WTC11 (cell line): ENCODE results near the gene MYH11. TPM values are rescaled to one million over a fixed set of nuclear protein-coding genes. Genes with fewer than 3 reads are reported as not detected.

ENCODE experiments used
- ATAC-seq: fragments of 200-7000 bp; cut with Tn5 transposase; 2 replicates; pipeline ENCODE4 v1.10.0; 2021; ENCODE audit warnings: mild to moderate bottlenecking, moderate library complexity
- CTCF ChIA-PET: fragments of 300-600 bp; sonication (Branson Sonifier 250); formaldehyde crosslinking; loops from one replicate; lab custom pipeline; 2021; ENCODE audit warnings: antibody characterized with exemption; lab: Charles Lee
- POLR2A ChIA-PET: fragments of 350-600 bp; sonication (Branson Sonifier 250); formaldehyde crosslinking; loops from one replicate; lab custom pipeline; 2021; ENCODE audit warnings: antibody characterized with exemption; lab: Charles Lee
- DNase-seq: peaks from one replicate; pipeline ENCODE4 v3.0.0; 2021; ENCODE audit warnings: low spot score
- H3K27ac Mint-ChIP-seq: 2 replicates; pipeline ENCODE4 v1.8.0; 2021; ENCODE audit warnings: mixed read lengths
- H3K27me3 Mint-ChIP-seq: 2 replicates; pipeline ENCODE4 v1.8.0; 2021; ENCODE audit warnings: low read depth, mild to moderate bottlenecking, moderate library complexity, mixed read lengths
- H3K36me3 Mint-ChIP-seq: 2 replicates; pipeline ENCODE4 v1.8.0; 2021; ENCODE audit warnings: mixed read lengths
- H3K4me1 Mint-ChIP-seq: 2 replicates; pipeline ENCODE4 v1.8.0; 2022; ENCODE audit warnings: mixed read lengths
- H3K4me3 Mint-ChIP-seq: 2 replicates; pipeline ENCODE4 v1.8.0; 2021; ENCODE audit warnings: mild to moderate bottlenecking, moderate library complexity, mixed read lengths
- H3K9me3 Mint-ChIP-seq: 2 replicates; pipeline ENCODE4 v1.8.0; 2021; ENCODE audit warnings: mixed read lengths
- CREM ChIP-seq: sonication (generic); formaldehyde crosslinking; IDR thresholded peaks from 2 replicates; pipeline ENCODE4 v1.8.1; 2022; ENCODE audit warnings: mild to moderate bottlenecking, missing genetic modification reagents, moderate library complexity
- ETV6 ChIP-seq: sonication (generic); formaldehyde crosslinking; IDR thresholded peaks from 2 replicates; pipeline ENCODE4 v1.8.1; 2022; ENCODE audit warnings: mild to moderate bottlenecking, missing genetic modification reagents
- GTF2I ChIP-seq: fragments of 250-450 bp; sonication (Bioruptor Pico); conservative IDR thresholded peaks from 2 replicates; pipeline ENCODE4 v1.4.0; 2021; ENCODE audit warnings: mild to moderate bottlenecking
- KAT7 ChIP-seq: sonication (generic); formaldehyde crosslinking; IDR thresholded peaks from 2 replicates; pipeline ENCODE4 v1.8.1; 2023; ENCODE audit warnings: missing genetic modification reagents, mild to moderate bottlenecking, borderline replicate concordance
- NFATC4 ChIP-seq: fragments of 250-450 bp; sonication (Bioruptor Pico); IDR thresholded peaks from 2 replicates; pipeline ENCODE4 v1.9.0; 2021; ENCODE audit warnings: mild to moderate bottlenecking
- PRRX2 ChIP-seq: fragments of 250-450 bp; sonication (Bioruptor Pico); IDR thresholded peaks from 2 replicates; pipeline ENCODE4 v1.8.0; 2021; ENCODE audit warnings: mild to moderate bottlenecking
- SMAD4 ChIP-seq: sonication (generic); formaldehyde crosslinking; IDR thresholded peaks from 2 replicates; pipeline ENCODE4 v1.8.0; 2022; ENCODE audit warnings: mild to moderate bottlenecking, missing genetic modification reagents
- SOX15 ChIP-seq: fragments of 250-450 bp; sonication (Bioruptor Pico); IDR thresholded peaks from 2 replicates; pipeline ENCODE4 v1.9.0; 2021; ENCODE audit warnings: mild to moderate bottlenecking
- TEAD1 ChIP-seq: sonication (generic); formaldehyde crosslinking; IDR thresholded peaks from 2 replicates; pipeline ENCODE4 v1.8.0; 2022; ENCODE audit warnings: mild to moderate bottlenecking, missing genetic modification reagents
- ZNF219 ChIP-seq: sonication (generic); formaldehyde crosslinking; IDR thresholded peaks from 2 replicates; pipeline ENCODE4 v1.8.0; 2023; ENCODE audit warnings: missing genetic modification reagents, mild to moderate bottlenecking, borderline replicate concordance
- total RNA-seq: library from RNA; stranded (reverse); gene quantifications from 3 replicates; pipeline ENCODE4 v1.2.3, GENCODE V29; 2021
- TF ChIP-seq, protein P1 (sequence below): sonication (generic); formaldehyde crosslinking; IDR thresholded peaks from 2 replicates; pipeline ENCODE4 v1.8.1; 2023; ENCODE audit warnings: mild to moderate bottlenecking, missing genetic modification reagents, moderate library complexity
- TF ChIP-seq, protein P2 (sequence below): sonication (generic); formaldehyde crosslinking; IDR thresholded peaks from 2 replicates; pipeline ENCODE4 v1.8.1; 2023; ENCODE audit warnings: mild to moderate bottlenecking, missing genetic modification reagents, borderline replicate concordance
- TF ChIP-seq, protein P3 (sequence below): sonication (generic); formaldehyde crosslinking; conservative IDR thresholded peaks from 2 replicates; pipeline ENCODE4 v1.8.1; 2023; ENCODE audit warnings: mild to moderate bottlenecking, low read depth, missing genetic modification reagents, moderate library complexity
- TF ChIP-seq, protein P4 (sequence below): sonication (generic); formaldehyde crosslinking; IDR thresholded peaks from 2 replicates; pipeline ENCODE4 v1.8.1; 2023; ENCODE audit warnings: mild to moderate bottlenecking, missing genetic modification reagents, moderate library complexity
- TF ChIP-seq, protein P5 (sequence below): sonication (generic); formaldehyde crosslinking; IDR thresholded peaks from 2 replicates; pipeline ENCODE4 v1.8.0; 2022; ENCODE audit warnings: mild to moderate bottlenecking, missing genetic modification reagents
- TF ChIP-seq, protein P6 (sequence below): sonication (generic); formaldehyde crosslinking; IDR thresholded peaks from 2 replicates; pipeline ENCODE4 v1.8.0; 2022; ENCODE audit warnings: mild to moderate bottlenecking, missing genetic modification reagents

MYH11 gene
- total RNA-seq, 1 experiment from 2014 or later: 0.74 TPM

DNA sequence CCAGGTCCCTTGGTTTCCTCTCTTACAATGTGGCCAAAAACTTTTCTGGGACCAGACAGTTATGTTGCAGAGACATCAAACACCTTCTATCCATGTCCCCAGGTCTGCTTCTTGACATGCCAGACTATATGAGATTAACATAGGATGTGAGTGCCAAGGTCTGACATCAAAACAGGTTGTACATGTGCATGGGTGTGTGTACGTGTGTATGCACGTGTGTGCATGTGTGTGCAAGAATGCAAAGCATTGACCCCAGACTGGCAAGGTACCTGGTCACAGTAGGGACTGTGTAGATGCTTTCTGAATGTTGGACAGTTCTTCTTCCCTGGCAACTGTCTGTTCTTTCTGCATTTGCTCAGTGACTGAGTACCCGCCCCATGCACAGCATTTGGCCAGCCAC, 121.2 kb downstream of the MYH11 start:
- no peak overlapping the region for H3K27ac Mint-ChIP-seq
- 0 out of 2 replicates have a peak, but pooled peaks cover under 1% of the 10 kb centered on the region for H3K9me3 Mint-ChIP-seq
- ChIA-PET CTCF (no interaction called here), POLR2A (no interaction called here)
- TF ChIP-seq PRRX2: no peak
- no peak for TF ChIP-seq SMAD4
- TF ChIP-seq, protein P1, sequence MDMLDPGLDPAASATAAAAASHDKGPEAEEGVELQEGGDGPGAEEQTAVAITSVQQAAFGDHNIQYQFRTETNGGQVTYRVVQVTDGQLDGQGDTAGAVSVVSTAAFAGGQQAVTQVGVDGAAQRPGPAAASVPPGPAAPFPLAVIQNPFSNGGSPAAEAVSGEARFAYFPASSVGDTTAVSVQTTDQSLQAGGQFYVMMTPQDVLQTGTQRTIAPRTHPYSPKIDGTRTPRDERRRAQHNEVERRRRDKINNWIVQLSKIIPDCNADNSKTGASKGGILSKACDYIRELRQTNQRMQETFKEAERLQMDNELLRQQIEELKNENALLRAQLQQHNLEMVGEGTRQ (CRISPR knock-in tag): no peak
- TF ChIP-seq, protein P2, sequence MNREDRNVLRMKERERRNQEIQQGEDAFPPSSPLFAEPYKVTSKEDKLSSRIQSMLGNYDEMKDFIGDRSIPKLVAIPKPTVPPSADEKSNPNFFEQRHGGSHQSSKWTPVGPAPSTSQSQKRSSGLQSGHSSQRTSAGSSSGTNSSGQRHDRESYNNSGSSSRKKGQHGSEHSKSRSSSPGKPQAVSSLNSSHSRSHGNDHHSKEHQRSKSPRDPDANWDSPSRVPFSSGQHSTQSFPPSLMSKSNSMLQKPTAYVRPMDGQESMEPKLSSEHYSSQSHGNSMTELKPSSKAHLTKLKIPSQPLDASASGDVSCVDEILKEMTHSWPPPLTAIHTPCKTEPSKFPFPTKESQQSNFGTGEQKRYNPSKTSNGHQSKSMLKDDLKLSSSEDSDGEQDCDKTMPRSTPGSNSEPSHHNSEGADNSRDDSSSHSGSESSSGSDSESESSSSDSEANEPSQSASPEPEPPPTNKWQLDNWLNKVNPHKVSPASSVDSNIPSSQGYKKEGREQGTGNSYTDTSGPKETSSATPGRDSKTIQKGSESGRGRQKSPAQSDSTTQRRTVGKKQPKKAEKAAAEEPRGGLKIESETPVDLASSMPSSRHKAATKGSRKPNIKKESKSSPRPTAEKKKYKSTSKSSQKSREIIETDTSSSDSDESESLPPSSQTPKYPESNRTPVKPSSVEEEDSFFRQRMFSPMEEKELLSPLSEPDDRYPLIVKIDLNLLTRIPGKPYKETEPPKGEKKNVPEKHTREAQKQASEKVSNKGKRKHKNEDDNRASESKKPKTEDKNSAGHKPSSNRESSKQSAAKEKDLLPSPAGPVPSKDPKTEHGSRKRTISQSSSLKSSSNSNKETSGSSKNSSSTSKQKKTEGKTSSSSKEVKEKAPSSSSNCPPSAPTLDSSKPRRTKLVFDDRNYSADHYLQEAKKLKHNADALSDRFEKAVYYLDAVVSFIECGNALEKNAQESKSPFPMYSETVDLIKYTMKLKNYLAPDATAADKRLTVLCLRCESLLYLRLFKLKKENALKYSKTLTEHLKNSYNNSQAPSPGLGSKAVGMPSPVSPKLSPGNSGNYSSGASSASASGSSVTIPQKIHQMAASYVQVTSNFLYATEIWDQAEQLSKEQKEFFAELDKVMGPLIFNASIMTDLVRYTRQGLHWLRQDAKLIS (CRISPR knock-in tag): no peak
- TF ChIP-seq ZNF219: no peak
- TF ChIP-seq, protein P3, sequence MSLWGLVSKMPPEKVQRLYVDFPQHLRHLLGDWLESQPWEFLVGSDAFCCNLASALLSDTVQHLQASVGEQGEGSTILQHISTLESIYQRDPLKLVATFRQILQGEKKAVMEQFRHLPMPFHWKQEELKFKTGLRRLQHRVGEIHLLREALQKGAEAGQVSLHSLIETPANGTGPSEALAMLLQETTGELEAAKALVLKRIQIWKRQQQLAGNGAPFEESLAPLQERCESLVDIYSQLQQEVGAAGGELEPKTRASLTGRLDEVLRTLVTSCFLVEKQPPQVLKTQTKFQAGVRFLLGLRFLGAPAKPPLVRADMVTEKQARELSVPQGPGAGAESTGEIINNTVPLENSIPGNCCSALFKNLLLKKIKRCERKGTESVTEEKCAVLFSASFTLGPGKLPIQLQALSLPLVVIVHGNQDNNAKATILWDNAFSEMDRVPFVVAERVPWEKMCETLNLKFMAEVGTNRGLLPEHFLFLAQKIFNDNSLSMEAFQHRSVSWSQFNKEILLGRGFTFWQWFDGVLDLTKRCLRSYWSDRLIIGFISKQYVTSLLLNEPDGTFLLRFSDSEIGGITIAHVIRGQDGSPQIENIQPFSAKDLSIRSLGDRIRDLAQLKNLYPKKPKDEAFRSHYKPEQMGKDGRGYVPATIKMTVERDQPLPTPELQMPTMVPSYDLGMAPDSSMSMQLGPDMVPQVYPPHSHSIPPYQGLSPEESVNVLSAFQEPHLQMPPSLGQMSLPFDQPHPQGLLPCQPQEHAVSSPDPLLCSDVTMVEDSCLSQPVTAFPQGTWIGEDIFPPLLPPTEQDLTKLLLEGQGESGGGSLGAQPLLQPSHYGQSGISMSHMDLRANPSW: no peak
- TF ChIP-seq TEAD1: no peak
- TF ChIP-seq, protein P4, sequence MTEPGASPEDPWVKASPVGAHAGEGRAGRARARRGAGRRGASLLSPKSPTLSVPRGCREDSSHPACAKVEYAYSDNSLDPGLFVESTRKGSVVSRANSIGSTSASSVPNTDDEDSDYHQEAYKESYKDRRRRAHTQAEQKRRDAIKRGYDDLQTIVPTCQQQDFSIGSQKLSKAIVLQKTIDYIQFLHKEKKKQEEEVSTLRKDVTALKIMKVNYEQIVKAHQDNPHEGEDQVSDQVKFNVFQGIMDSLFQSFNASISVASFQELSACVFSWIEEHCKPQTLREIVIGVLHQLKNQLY (CRISPR knock-in tag): no peak
- TF ChIP-seq NFATC4 (CRISPR knock-in tag): no peak
- no peak for TF ChIP-seq GTF2I (CRISPR knock-in tag)
- TF ChIP-seq CREM (CRISPR knock-in tag): no peak
- TF ChIP-seq, protein P5, sequence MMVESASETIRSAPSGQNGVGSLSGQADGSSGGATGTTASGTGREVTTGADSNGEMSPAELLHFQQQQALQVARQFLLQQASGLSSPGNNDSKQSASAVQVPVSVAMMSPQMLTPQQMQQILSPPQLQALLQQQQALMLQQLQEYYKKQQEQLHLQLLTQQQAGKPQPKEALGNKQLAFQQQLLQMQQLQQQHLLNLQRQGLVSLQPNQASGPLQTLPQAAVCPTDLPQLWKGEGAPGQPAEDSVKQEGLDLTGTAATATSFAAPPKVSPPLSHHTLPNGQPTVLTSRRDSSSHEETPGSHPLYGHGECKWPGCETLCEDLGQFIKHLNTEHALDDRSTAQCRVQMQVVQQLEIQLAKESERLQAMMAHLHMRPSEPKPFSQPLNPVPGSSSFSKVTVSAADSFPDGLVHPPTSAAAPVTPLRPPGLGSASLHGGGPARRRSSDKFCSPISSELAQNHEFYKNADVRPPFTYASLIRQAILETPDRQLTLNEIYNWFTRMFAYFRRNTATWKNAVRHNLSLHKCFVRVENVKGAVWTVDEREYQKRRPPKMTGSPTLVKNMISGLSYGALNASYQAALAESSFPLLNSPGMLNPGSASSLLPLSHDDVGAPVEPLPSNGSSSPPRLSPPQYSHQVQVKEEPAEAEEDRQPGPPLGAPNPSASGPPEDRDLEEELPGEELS: no peak
- no peak for TF ChIP-seq SOX15 (CRISPR knock-in tag)
- no peaks in the 10 kb centered on the region for H3K27me3 Mint-ChIP-seq
- H3K36me3 Mint-ChIP-seq: no peaks in the 10 kb centered on the region
- H3K4me3 Mint-ChIP-seq: no peak overlapping the region
- ATAC-seq: no peak
- DNase-seq: no peak
- peaks cover 6% of the 10 kb centered on the region for H3K4me1 Mint-ChIP-seq

DNA sequence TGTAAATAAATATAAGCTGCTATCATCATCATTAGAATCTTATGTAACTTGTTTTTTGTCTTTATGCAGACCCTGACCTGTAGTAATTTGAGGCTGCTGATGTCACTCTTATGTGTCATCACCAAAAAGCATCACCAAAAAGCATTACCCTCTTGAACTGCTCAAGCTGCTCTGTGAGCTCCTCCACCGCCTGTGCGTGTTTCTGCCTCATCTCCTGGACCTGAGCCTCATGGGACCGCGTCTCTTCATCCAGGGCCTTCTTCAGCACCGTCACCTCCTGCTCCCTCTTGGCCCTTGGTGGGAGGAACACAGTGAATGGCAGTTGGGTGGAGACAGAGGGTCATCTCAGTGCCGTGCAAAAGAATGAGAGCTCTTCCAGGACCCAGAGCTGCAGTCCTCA, 124.4 kb downstream of the MYH11 start:
- ChIA-PET CTCF (interaction anchor here (1.2 kb wide), 1 partner anchor 13 kb away, joined by 5 read pairs; no protein-coding TSS in a partner anchor), POLR2A (no interaction called here)
- Mint-ChIP-seq H3K27me3 (no peaks in the 10 kb centered on the region), H3K4me1 (peaks cover 6% of the 10 kb centered on the region), H3K36me3 (no peaks in the 10 kb centered on the region), H3K9me3 (no peaks in the 10 kb centered on the region), H3K27ac (no peak overlapping the region), H3K4me3 (no peak overlapping the region)
- ATAC-seq (no peak), DNase-seq (no peak)
- no peak for TF ChIP-seq SMAD4
- no peak for TF ChIP-seq KAT7 (CRISPR knock-in tag)
- TF ChIP-seq ETV6 (CRISPR knock-in tag): no peak
- TF ChIP-seq, protein P6, sequence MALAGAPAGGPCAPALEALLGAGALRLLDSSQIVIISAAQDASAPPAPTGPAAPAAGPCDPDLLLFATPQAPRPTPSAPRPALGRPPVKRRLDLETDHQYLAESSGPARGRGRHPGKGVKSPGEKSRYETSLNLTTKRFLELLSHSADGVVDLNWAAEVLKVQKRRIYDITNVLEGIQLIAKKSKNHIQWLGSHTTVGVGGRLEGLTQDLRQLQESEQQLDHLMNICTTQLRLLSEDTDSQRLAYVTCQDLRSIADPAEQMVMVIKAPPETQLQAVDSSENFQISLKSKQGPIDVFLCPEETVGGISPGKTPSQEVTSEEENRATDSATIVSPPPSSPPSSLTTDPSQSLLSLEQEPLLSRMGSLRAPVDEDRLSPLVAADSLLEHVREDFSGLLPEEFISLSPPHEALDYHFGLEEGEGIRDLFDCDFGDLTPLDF (CRISPR knock-in tag): no peak
